Measurements from ENCODE around the gene DNAJA4.

- TF ChIP-seq SUZ12 (IDR thresholded peaks at IDR 0.05; ENCODE audit: extremely low read depth, insufficient read depth, insufficient read length) (no peak), YY1 (IDR thresholded peaks at IDR 0.05; ENCODE audit: insufficient read depth, insufficient read length) (no peak), ZNF274 (IDR thresholded peaks at IDR 0.05; ENCODE audit: low read depth, low read length) (no peak)
Measured at GRCh38 chr15:78304216-78305066, 40.1 kb downstream of the DNAJA4 start.

Data from NT2/D1 (cell line).